Astrocyte (in vitro differentiated cells and primary cell): ENCODE data around the gene CCND1.

Experiments
- EZH2 ChIP-seq: IDR thresholded peaks from 2 replicates; pipeline ENCODE4 v1.6.1; 2012; ENCODE audit warnings: mild to moderate bottlenecking, low read length, inconsistent platforms; ENCODE audit not compliant: insufficient read depth
- TF ChIP-seq, protein P1 (sequence below): IDR thresholded peaks from 2 replicates; pipeline ENCODE4 v1.5.1; 2011; ENCODE audit warnings: low read depth, mild to moderate bottlenecking, inconsistent platforms, low read length, moderate library complexity; ENCODE audit not compliant: insufficient read depth

- TF ChIP-seq, protein P1, sequence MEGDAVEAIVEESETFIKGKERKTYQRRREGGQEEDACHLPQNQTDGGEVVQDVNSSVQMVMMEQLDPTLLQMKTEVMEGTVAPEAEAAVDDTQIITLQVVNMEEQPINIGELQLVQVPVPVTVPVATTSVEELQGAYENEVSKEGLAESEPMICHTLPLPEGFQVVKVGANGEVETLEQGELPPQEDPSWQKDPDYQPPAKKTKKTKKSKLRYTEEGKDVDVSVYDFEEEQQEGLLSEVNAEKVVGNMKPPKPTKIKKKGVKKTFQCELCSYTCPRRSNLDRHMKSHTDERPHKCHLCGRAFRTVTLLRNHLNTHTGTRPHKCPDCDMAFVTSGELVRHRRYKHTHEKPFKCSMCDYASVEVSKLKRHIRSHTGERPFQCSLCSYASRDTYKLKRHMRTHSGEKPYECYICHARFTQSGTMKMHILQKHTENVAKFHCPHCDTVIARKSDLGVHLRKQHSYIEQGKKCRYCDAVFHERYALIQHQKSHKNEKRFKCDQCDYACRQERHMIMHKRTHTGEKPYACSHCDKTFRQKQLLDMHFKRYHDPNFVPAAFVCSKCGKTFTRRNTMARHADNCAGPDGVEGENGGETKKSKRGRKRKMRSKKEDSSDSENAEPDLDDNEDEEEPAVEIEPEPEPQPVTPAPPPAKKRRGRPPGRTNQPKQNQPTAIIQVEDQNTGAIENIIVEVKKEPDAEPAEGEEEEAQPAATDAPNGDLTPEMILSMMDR, result no peak
- no peak for TF ChIP-seq EZH2
Observed at GRCh38 chr11:69664103-69664775, 23.3 kb downstream of the CCND1 start.
